Ascending aorta (tissue), 2 donors: Measurements from ENCODE around the gene RXRA. TPM values are rescaled to one million over a fixed set of nuclear protein-coding genes. Genes with fewer than 3 reads are reported as not detected.

ENCODE experiments used
- DNase-seq, 2 donors: peaks; one replicate each; pipeline ENCODE4 v3.0.0-alpha.2; 2019; ENCODE audit warnings: low spot score in 2 of 2
- H3K27ac ChIP-seq, 2 donors: fragments of 200-600 bp; sonication (generic); one replicate each; pipeline ENCODE4 v1.5.1; 2016 to 2017; ENCODE audit warnings: mild to moderate bottlenecking in 1 of 2
- H3K27me3 ChIP-seq: fragments of 200-600 bp; sonication (generic); one replicate; pipeline ENCODE4 v1.5.1; 2017
- H3K36me3 ChIP-seq, 2 donors: fragments of 200-600 bp; sonication (generic); one replicate each; pipeline ENCODE4 v1.5.1; 2016
- H3K4me1 ChIP-seq, 2 donors: fragments of 200-600 bp; sonication (generic); one replicate each; pipeline ENCODE4 v1.5.1; 2016 to 2017; ENCODE audit warnings: mild to moderate bottlenecking in 1 of 2
- H3K4me3 ChIP-seq, 2 donors: fragments of 200-600 bp; sonication (generic); one replicate each; pipeline ENCODE4 v1.5.1; 2016 to 2017; ENCODE audit warnings: mild to moderate bottlenecking in 1 of 2
- H3K9me3 ChIP-seq, 2 donors: fragments of 200-600 bp; sonication (generic); one replicate each; pipeline ENCODE4 v1.5.1; 2016
- CTCF ChIP-seq, 3 experiments: fragments of 200-600 bp in 2 of 3; fragments of 450-650 bp in 1 of 3; sonication (generic) in 2 of 3; IDR thresholded peaks; one replicate each; pipeline ENCODE4 v1.5.1; 2016 to 2019; ENCODE audit warnings: antibody characterized with exemption in 3 of 3, mild to moderate bottlenecking in 1 of 3, moderate library complexity in 1 of 3
- intact Hi-C: fragments of 100-400 bp; cut with DNase I; formaldehyde crosslinking; loops from one replicate; pipeline ENCODE4 v1.15.1; 2023
- total RNA-seq: library from RNA; depleted of rRNA; stranded (reverse); fragments of >200 nt; gene quantifications from one replicate; pipeline ENCODE4 v1.1.0, GENCODE V29; 2016

RXRA gene
- total RNA-seq, 1 donor from 2014 or later: 64.1 TPM

DNA sequence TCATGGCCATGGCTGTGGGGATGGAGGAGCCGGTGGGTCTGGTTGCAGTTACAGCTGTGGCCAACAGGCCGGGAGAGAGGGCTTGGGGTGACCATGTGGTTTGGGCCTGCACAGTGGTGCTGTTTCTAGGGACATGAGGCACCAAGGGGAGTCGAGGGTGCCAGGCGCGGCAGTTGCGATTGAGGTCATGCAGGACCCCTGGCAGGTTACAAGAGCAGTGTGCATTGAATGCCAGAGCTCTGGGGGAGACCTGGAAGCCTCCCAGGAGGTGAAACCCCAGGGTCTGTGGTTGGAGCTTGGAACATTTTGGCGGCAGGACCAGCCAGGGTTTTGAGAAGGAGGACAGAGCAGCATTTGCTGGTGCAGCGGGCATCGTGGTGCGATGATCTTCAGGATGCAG lies 21.7 kb downstream of the RXRA start:
- no peak for TF ChIP-seq CTCF (IDR thresholded peaks at IDR 0.05)
- no peak overlapping the region for H3K4me3 ChIP-seq
- no peaks in the 10 kb centered on the region for H3K9me3 ChIP-seq
- intact Hi-C loops: no loop called here
- no peak overlapping the region for H3K27ac ChIP-seq
- H3K4me1 ChIP-seq: peaks cover 16 to 53% of the 10 kb centered on the region in 2 donors
- DNase-seq: no peak
- no peaks in the 10 kb centered on the region for H3K27me3 ChIP-seq
- peaks cover 0 to 2% of the 10 kb centered on the region in 2 donors for H3K36me3 ChIP-seq

GRCh38 chr9:134348404-134349155 lies 22.3 kb downstream of the RXRA start:
- no peaks in the 10 kb centered on the region for H3K27me3 ChIP-seq
- no peak overlapping the region for H3K27ac ChIP-seq
- no peak overlapping the region for H3K4me3 ChIP-seq
- H3K9me3 ChIP-seq: no peaks in the 10 kb centered on the region
- H3K36me3 ChIP-seq: peaks cover 0 to 2% of the 10 kb centered on the region in 2 donors
- intact Hi-C loops: no loop called here
- H3K4me1 ChIP-seq: peaks cover 14 to 53% of the 10 kb centered on the region in 2 donors
- no peak for DNase-seq
- TF ChIP-seq CTCF (IDR thresholded peaks at IDR 0.05): no peak

GRCh38 chr9:134349936-134350335 lies 23.7 kb downstream of the RXRA start:
- Histone ChIP-seq H3K27me3 (no peaks in the 10 kb centered on the region), H3K9me3 (no peaks in the 10 kb centered on the region), H3K4me1 (peaks cover 2 to 40% of the 10 kb centered on the region in 2 donors), H3K36me3 (peaks cover 0 to 2% of the 10 kb centered on the region in 2 donors), H3K4me3 (no peak overlapping the region), H3K27ac (no peak overlapping the region)
- no peak for DNase-seq
- intact Hi-C loops: no loop called here
- no peak for TF ChIP-seq CTCF (IDR thresholded peaks at IDR 0.05)

DNA sequence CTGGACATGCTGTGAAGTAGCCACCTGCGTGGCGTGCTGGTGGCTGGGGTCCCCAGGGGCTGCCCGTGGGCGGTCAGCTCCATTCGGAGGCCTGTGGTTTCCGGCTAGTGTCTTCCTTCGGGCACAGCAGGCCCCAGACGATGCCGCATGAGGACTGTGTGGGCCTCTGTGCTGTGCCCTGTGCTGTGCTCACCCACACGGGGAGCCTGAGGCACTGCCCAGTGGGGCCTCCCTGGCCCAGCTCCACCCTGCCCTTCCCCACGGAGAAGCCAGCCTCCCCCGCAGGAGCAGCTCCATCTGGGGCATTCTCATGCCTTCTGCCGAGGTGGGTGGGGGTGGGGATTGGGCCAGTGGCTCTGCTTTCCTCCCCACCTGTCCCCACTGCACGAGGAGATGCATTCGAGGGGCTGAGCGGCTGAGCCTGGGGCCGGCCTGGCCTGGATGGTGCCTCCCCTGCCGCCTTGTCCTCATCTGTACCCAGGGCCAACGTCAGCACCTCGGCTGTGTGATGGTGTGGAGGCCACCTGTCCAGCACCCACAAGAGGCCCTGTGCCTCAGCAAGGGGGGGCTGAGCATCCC lies 24.2 kb downstream of the RXRA start:
- H3K9me3 ChIP-seq: no peaks in the 10 kb centered on the region
- no peak overlapping the region for H3K27ac ChIP-seq
- peaks cover 0 to 34% of the 10 kb centered on the region in 2 donors for H3K4me1 ChIP-seq
- TF ChIP-seq CTCF (IDR thresholded peaks at IDR 0.05): no peak
- no peak overlapping the region for H3K4me3 ChIP-seq
- DNase-seq: no peak
- intact Hi-C loops: no loop called here
- H3K27me3 ChIP-seq: no peaks in the 10 kb centered on the region
- peaks cover 0 to 2% of the 10 kb centered on the region in 2 donors for H3K36me3 ChIP-seq

GRCh38 chr9:134351606-134352176 lies 25.4 kb downstream of the RXRA start:
- intact Hi-C loops: no loop called here
- H3K9me3 ChIP-seq: no peaks in the 10 kb centered on the region
- H3K36me3 ChIP-seq: peaks cover 0 to 2% of the 10 kb centered on the region in 2 donors
- H3K4me3 ChIP-seq: no peak overlapping the region
- H3K27me3 ChIP-seq: no peaks in the 10 kb centered on the region
- H3K4me1 ChIP-seq: peaks cover 0 to 33% of the 10 kb centered on the region in 2 donors
- DNase-seq: no peak
- TF ChIP-seq CTCF (IDR thresholded peaks at IDR 0.05): no peak
- H3K27ac ChIP-seq: no peak overlapping the region
